Activated T-helper 17 cell treated with anti-CD3 and anti-CD28 coated beads, Interleukin-2, amount 50 U/mL, for 72 hours (primary cell): ENCODE results near the gene POR. TPM values are rescaled to one million over a fixed set of nuclear protein-coding genes. Genes with fewer than 3 reads are reported as not detected.
"Not testable (repeated sequence)": the region's sequence is repeated elsewhere in the genome, so short reads cannot be mapped to it uniquely, and the experiment has no call there.

Experiments used
- ATAC-seq: fragments of 150-1000 bp; cut with Tn5 transposase; replicated peaks from 2 replicates; pipeline ENCODE4 v1.10.0; 2021; ENCODE audit warnings: mild to moderate bottlenecking, moderate library complexity
- H3K27ac Mint-ChIP-seq: one replicate; pipeline ENCODE4 v1.8.0; 2022; ENCODE audit warnings: mixed read lengths
- H3K27me3 Mint-ChIP-seq: one replicate; pipeline ENCODE4 v1.8.0; 2022; ENCODE audit warnings: mixed read lengths
- H3K36me3 Mint-ChIP-seq: one replicate; pipeline ENCODE4 v1.8.0; 2022; ENCODE audit warnings: low read depth, mild to moderate bottlenecking, mixed read lengths
- H3K4me1 Mint-ChIP-seq: one replicate; pipeline ENCODE4 v1.8.0; 2022; ENCODE audit warnings: mixed read lengths
- H3K4me3 Mint-ChIP-seq: one replicate; pipeline ENCODE4 v1.8.0; 2022; ENCODE audit warnings: mild to moderate bottlenecking, mixed read lengths
- H3K9me3 Mint-ChIP-seq: one replicate; pipeline ENCODE4 v1.8.0; 2022; ENCODE audit warnings: mixed read lengths
- total RNA-seq, 2 donors: library from RNA; stranded (reverse); gene quantifications; one replicate each; pipeline ENCODE4 v1.2.3, GENCODE V29; 2022

Gene POR
- total RNA-seq, 2 donors from 2014 or later: 24.4 to 53.7 TPM

DNA sequence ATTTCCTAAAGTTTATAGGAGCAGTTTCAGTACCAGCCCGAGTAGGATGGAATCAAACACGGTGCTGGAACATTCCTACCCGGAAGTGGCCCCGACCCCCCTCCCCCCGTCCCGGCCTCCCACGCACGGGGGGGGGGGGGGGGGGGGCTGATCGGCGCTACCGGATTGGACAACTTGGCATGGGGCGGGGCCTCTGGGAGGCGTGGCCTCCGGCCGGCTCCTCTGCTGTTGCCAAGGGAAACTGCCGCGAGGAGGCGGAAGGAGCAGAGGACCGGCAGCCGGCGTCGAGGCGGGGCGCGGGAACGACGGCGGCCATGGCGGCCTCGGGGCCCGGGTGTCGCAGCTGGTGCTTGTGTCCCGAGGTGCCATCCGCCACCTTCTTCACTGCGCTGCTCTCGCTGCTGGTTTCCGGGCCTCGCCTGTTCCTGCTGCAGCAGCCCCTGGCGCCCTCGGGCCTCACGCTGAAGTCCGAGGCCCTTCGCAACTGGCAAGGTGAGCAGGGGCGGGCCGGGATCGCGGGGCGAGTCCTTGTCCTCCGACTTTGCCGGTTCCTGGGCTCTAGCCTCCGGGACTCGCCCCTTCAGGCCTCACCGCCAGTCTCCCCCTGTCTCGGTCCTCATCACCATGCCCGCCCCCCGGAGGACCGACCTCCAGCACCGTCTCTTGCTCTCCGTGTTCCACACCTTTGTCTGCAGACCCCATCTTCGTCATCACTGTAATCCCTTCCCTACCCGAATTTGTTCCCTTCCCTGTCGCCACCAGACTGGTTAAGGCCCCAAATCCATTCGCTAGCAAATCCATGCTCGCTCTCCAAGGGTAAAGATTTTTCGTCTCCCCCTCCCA is 36.0 kb upstream of the POR start, which contains the start of gene RHBDD2:
Gene RHBDD2 (plus strand): TSS at position 266 of the 843 bp plus-strand sequence. CDS start 49 bp downstream, at position 315.
- Mint-ChIP-seq H3K27me3 (no peaks in the 10 kb centered on the region), H3K4me1 (peaks cover 22% of the 10 kb centered on the region), H3K4me3 (peak within 1 kb of the TSS; percentile 95), H3K9me3 (no peaks in the 10 kb centered on the region), H3K36me3 (peaks cover 49% of the 10 kb centered on the region), H3K27ac (peak within 1 kb of the TSS; percentile 95)
- peak; percentile 99 for ATAC-seq

DNA sequence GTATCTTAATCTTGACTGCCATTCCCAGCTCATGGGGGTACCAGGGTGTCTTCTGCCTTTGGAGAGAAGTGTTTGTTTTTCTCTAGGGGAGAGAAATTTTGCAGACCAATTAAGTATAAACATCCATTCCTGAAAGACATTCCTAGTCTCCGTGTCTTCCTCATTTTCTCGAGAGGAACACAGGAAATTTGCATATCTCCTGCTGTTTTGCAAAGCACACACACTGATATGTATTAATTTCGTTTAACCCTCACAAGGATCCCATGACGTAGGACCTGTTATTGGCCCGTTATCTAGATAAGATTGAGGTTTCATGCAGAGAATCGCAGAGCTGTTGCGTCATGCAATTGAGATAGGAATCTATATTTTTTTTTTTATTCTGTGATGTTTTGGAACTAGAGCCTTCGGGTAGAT is 35.2 kb upstream of the POR start:
- H3K27ac Mint-ChIP-seq: peak overlapping the region; percentile 95
- H3K27me3 Mint-ChIP-seq: no peaks in the 10 kb centered on the region
- H3K4me3 Mint-ChIP-seq: peak overlapping the region; percentile 95
- no peak for ATAC-seq
- H3K4me1 Mint-ChIP-seq: peaks cover 22% of the 10 kb centered on the region
- no peaks in the 10 kb centered on the region for H3K9me3 Mint-ChIP-seq
- H3K36me3 Mint-ChIP-seq: peaks cover 57% of the 10 kb centered on the region

DNA sequence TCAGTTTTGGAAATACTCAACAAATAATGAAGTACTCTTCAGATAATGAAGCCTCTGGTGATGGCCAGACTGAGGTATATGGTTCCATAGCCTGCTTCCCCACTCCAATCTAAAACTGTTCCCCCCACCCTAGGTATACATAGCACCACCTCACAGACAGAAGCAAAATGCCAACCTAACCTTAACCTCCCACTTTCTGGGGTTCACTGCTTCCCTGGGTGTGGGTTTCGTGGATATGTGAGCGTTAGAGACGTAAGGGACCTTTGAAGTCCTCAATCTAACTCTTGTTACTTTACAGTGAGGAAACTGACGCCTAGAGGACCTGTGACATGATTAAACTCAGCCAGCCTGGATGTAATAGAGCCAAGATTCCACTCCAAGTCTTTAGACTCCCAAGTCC is 34.7 kb upstream of the POR start:
- Mint-ChIP-seq H3K9me3 (no peaks in the 10 kb centered on the region), H3K27ac (peak overlapping the region; percentile 95), H3K4me1 (peaks cover 22% of the 10 kb centered on the region), H3K36me3 (peaks cover 61% of the 10 kb centered on the region), H3K27me3 (no peaks in the 10 kb centered on the region), H3K4me3 (peak overlapping the region; percentile 95)
- ATAC-seq: no peak

DNA sequence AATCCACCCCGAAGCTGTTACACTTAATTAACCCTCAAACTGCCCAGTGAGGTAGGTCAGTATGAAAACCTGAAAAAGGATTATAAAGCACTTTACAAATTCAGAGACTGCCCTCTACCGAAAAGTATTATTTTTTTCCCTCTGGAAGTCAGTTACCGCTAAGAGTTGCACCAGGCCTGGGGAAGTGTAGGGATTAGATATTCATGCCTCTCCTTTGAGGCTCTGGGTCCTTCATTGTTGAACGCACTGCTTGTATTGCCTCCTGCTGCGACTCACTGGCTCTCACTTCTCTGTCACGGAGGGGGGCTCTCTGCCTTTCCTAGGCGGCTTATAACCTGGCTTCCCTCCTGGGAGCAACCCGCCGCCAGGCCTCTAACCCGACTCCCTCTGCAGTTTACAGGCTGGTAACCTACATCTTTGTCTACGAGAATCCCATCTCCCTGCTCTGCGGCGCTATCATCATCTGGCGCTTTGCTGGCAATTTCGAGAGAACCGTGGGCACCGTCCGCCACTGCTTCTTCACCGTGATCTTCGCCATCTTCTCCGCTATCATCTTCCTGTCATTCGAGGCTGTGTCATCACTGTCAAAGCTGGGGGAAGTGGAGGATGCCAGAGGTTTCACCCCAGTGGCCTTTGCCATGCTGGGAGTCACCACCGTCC is 33.4 kb upstream of the POR start:
- Mint-ChIP-seq H3K27me3 (no peaks in the 10 kb centered on the region), H3K27ac (peak overlapping the region; percentile 54), H3K4me3 (no peak overlapping the region), H3K4me1 (peaks cover 22% of the 10 kb centered on the region), H3K9me3 (no peaks in the 10 kb centered on the region), H3K36me3 (peaks cover 74% of the 10 kb centered on the region)
- ATAC-seq: no peak

DNA sequence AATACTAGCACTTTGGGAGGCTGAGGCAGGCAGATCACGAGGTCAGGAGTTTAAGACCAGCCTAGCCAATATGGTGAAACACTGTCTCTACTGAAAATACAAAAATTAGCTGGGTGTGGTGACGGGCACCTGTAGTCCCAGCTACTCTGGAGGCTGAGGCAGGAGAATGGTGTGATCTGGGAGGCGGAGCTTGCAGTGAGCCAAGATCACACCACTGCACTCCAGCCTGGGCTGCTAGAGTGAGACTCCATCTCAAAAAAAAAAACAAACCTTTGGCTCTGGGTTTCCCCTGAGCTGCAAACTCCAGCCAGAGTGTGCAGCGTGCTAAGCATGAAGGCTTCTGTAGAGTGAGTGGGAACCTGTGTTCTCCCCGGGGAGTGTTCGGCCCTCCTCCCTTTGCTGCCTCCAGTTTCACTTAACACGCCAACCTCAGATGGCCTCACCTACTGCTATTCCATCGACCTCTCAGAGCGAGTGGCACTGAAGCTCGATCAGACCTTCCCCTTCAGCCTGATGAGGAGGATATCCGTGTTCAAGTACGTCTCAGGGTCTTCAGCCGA is 31.6 kb upstream of the POR start:
- not testable (repeated sequence) for H3K4me3 Mint-ChIP-seq, ATAC-seq, H3K27ac Mint-ChIP-seq, H3K9me3 Mint-ChIP-seq, H3K27me3 Mint-ChIP-seq
- Mint-ChIP-seq H3K4me1 (peaks cover 16% of the 10 kb centered on the region), H3K36me3 (peaks cover 91% of the 10 kb centered on the region)

DNA sequence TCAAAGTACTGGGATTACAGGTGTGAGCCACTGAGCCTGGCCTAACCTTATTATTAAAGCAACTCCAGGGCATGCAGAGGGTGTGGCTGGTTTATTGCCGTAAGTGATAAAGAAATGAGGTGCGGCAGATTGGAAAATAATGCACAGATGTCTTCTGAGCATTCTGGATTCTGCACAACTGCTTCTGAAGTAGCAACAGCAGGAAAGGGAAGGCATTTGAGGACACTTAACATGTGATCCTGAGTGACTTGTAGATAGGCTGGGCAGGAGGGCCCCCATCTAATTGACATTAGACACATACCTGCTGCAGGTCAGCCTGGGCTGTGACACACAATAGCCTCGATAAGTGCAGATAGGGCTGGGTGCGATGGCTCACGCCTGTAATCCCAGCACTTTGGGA is 30.5 kb upstream of the POR start:
- no peak for ATAC-seq
- Mint-ChIP-seq H3K27ac (no peak overlapping the region), H3K27me3 (no peaks in the 10 kb centered on the region), H3K4me3 (no peak overlapping the region), H3K9me3 (no peaks in the 10 kb centered on the region), H3K4me1 (peaks cover 19% of the 10 kb centered on the region), H3K36me3 (peaks cover 94% of the 10 kb centered on the region)

DNA sequence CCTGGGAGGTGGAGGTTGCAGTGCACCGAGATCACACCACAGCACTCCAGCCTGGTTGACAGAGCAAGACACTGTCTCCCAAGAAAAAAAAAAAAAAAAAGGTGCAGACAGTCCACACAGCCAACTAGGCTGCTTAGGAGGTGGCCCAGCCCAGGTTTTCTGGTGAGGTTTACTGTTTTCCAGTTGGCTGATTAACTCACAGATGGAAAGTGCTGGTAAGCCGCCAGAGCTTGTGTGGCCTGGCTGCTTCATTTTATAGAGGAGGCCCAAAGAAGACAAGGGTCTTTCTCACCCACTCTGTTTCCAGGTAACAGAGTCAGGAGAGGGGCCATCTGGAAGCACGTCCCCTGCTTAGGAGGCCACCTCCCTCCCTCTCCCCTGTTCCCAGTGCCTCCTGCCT is 29.9 kb upstream of the POR start:
- Mint-ChIP-seq H3K36me3 (peaks cover 89% of the 10 kb centered on the region), H3K27ac (no peak overlapping the region), H3K9me3 (no peaks in the 10 kb centered on the region), H3K4me1 (peaks cover 14% of the 10 kb centered on the region), H3K4me3 (no peak overlapping the region), H3K27me3 (no peaks in the 10 kb centered on the region)
- no peak for ATAC-seq

DNA sequence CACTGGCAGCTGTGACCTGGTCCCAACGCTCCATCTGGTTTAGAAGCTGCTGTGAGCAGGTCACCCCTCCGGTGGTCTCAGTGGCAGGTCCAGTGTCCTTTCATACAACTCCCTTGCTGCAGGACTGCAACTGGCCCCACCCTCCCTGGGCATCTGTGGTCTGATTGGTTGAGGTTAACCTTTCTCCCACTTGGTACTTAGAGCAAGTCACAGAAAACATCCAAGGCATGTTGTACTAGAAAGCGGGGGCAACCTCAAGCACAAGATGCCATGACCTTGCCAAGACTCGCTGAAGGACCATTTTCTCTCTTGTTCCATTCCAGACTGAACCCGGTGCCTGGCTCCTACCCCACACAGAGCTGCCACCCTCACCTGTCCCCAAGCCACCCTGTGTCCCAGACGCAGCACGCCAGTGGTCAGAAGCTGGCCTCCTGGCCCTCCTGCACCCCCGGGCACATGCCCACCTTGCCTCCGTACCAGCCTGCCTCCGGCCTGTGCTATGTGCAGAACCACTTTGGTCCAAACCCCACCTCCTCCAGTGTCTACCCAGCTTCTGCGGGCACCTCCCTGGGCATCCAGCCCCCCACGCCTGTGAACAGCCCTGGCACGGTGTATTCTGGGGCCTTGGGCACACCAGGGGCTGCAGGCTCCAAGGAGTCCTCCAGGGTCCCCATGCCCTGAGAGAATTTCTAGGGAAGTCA is 27.1 kb upstream of the POR start:
- peak overlapping the region; percentile 14 for H3K27ac Mint-ChIP-seq
- no peak for ATAC-seq
- H3K36me3 Mint-ChIP-seq: peaks cover 61% of the 10 kb centered on the region
- no peaks in the 10 kb centered on the region for H3K27me3 Mint-ChIP-seq
- H3K4me1 Mint-ChIP-seq: peaks cover 6% of the 10 kb centered on the region
- no peaks in the 10 kb centered on the region for H3K9me3 Mint-ChIP-seq
- H3K4me3 Mint-ChIP-seq: no peak overlapping the region

DNA sequence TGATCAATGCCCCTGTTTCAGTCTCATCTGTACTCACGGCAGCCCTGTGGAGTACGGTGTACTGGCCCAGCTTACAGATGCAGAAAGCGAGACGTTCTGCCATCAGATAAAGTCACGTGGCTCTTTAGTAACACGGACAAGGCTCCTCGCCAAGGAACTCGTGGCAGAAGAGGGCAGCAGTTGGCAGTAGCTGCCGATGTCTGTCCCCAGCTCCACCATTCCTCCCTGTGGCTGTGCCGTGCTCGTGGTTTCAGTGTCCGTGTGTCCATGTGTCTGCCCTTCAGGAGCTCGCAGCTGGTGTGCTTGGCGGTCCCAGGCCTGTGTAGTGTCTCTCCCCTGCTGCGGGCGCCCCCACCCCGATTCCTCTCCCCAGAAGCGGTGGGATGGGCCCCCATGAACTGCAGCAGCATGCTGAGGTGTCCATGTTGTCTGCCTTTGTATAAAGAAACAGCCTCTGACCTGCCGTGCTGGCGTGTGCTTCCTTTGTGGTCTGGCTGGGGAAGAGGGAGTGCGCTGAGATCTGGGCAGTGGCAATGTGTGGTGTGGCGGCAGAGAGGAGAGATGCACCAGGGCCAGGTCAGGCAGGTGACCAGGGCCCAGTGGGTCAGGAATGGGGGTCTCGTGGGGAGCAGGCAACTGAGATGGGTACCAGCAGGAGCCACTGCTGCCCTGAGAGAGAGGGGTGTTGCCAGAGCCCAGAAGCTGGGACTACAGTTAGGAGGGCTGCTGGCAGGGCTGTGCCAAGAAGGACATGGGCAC is 26.3 kb upstream of the POR start:
- H3K27me3 Mint-ChIP-seq: no peaks in the 10 kb centered on the region
- ATAC-seq: no peak
- H3K36me3 Mint-ChIP-seq: peaks cover 53% of the 10 kb centered on the region
- H3K4me3 Mint-ChIP-seq: no peak overlapping the region
- H3K9me3 Mint-ChIP-seq: no peaks in the 10 kb centered on the region
- peaks cover 6% of the 10 kb centered on the region for H3K4me1 Mint-ChIP-seq
- peak overlapping the region; percentile 14 for H3K27ac Mint-ChIP-seq

DNA sequence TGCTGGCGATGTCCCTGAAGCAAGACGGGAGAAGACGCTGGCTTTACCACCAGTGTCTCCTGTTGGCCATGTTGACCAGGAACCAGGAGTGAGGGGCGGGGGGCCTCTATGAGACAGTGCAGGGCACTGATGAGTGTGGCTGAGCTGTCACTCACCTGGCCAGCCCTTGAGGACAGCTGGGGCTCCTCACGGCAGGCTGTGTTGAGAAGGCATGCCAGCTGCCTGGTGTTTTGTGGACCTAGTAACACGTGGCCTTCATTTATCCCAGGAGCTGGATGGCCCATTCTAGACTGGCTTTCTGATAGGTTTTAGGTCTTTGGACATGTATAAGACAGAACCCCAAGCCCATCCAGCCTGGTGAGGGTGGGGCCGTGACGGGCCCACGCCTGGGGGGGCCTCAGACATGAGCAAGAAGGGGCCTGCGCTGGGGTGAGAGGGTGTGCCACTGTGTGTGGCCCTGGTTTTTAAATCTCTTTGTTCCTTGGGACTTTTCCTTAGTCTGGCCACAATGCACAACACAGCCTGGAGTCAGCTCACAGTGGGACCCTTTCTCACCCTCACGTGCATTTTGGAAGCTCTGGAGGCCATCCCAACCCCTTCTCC is 25.6 kb upstream of the POR start:
- no peaks in the 10 kb centered on the region for H3K27me3 Mint-ChIP-seq
- H3K4me3 Mint-ChIP-seq: no peak overlapping the region
- peak overlapping the region; percentile 37 for H3K27ac Mint-ChIP-seq
- ATAC-seq: no peak
- no peaks in the 10 kb centered on the region for H3K9me3 Mint-ChIP-seq
- peaks cover 46% of the 10 kb centered on the region for H3K36me3 Mint-ChIP-seq
- H3K4me1 Mint-ChIP-seq: peaks cover 6% of the 10 kb centered on the region

DNA sequence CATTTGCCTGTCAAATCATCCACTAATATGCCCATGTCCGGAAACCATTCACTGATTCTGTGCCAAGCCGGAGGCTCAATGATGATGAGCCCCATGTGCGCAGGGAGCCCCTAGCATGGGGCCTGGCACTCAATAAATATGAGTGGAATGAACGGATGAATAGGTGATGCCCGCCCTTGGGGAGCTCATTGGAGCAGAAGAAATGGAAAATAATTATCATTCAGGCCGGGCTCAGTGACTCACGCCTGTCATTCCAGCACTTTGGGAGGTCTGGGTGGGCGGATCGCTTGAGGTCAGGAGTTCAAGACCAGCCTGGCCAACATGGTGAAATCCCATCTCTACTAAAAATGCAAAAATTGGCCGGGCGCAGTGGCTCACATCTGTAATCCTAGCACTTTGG is 25.1 kb upstream of the POR start:
- Mint-ChIP-seq H3K36me3 (peaks cover 41% of the 10 kb centered on the region), H3K4me1 (peaks cover 6% of the 10 kb centered on the region), H3K9me3 (no peaks in the 10 kb centered on the region), H3K27ac (peak overlapping the region; percentile 37), H3K4me3 (no peak overlapping the region), H3K27me3 (no peaks in the 10 kb centered on the region)
- peak; percentile 19 for ATAC-seq

DNA sequence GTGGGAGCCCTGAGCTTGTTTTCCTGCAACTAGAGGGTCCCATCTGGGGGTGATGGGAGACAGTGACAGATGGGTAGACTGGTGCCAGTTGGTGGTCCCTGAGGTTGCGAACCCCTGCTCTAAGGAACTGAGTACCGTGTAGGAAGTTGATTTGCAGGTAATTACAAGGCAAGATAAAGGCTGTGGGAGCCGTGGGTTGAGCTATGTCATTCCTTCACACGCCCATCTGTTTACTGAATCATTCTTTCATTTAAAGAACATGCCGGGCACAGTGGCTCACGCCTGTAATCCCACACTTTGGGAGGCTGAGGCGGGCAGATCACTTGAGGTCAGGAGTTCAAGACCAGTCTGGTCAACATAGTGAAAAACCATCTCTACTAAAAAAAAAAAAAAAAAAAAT is 23.7 kb upstream of the POR start:
- not testable (repeated sequence) for ATAC-seq, H3K27ac Mint-ChIP-seq, H3K27me3 Mint-ChIP-seq, H3K9me3 Mint-ChIP-seq, H3K4me1 Mint-ChIP-seq, H3K4me3 Mint-ChIP-seq
- peaks cover 28% of the 10 kb centered on the region for H3K36me3 Mint-ChIP-seq

DNA sequence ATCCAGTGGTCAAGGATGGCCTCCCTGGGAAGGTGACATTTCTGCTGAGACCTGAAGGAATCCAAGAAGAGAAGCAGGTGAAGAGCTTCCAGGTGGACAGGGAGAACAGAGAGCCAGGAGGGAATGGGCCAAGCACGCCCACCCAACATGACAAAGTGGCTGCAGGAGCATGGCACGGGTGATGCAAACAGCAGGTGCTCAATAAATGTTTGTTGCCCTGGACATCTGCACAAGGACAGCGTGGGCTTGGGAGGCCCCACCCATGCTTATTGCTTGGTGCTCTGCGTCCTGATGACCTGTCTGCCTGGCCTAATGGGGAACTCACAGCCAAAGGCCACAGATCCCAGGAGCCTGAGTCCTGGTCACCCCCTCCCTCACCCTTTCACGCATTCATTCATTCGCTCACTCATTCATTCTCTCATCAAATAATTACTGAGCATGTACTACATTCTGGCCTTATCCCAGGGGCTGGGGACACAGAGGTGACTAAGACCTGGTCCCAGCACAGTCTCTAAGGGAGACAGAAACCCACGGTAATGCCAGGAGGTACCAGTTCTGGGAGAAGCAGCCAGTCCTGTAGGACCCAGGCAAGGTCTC is 23.0 kb upstream of the POR start:
- no peak for ATAC-seq
- Mint-ChIP-seq H3K27me3 (no peaks in the 10 kb centered on the region), H3K9me3 (no peaks in the 10 kb centered on the region), H3K4me1 (peaks cover 6% of the 10 kb centered on the region), H3K27ac (no peak overlapping the region), H3K36me3 (peaks cover 21% of the 10 kb centered on the region), H3K4me3 (no peak overlapping the region)
